Neural cell (in vitro differentiated cells): ENCODE measurements around the gene CBL. TPM values are rescaled to one million over a fixed set of nuclear protein-coding genes. Genes with fewer than 3 reads are reported as not detected.

ENCODE experiments used
- H2AFZ ChIP-seq: fragments of 200-600, 300-800 bp; sonication (generic), shearing (Covaris generic); 2 replicates; pipeline ENCODE4 v1.6.0; 2014; ENCODE audit warnings: low read depth, mild to moderate bottlenecking, antibody characterized with exemption, low read length, moderate library complexity
- H3F3A ChIP-seq: fragments of 200-600 bp; shearing (Covaris generic); 2 replicates; pipeline ENCODE4 v1.6.1; 2016; ENCODE audit warnings: mild to moderate bottlenecking, moderate library complexity, mixed read lengths, antibody characterized with exemption, low read length; ENCODE audit not compliant: insufficient read depth, poor library complexity, severe bottlenecking
- H3K27ac ChIP-seq: fragments of 200-600, 300-800 bp; sonication (generic), shearing (Covaris generic); 2 replicates; pipeline ENCODE4 v1.5.1; 2014; ENCODE audit warnings: mild to moderate bottlenecking, low read length, moderate library complexity
- H3K27me3 ChIP-seq: fragments of 300-800, 200-600 bp; sonication (generic), shearing (Covaris generic); 2 replicates; pipeline ENCODE4 v1.6.0; 2014; ENCODE audit warnings: mild to moderate bottlenecking, low read depth, low read length, moderate library complexity; ENCODE audit not compliant: insufficient read depth
- H3K36me3 ChIP-seq: fragments of 300-800, 200-600 bp; sonication (generic), shearing (Covaris generic); 2 replicates; pipeline ENCODE4 v1.5.1; 2014; ENCODE audit warnings: mild to moderate bottlenecking, antibody characterized with exemption, low read length, moderate library complexity; ENCODE audit not compliant: insufficient read depth
- H3K4me2 ChIP-seq: fragments of 300-800, 200-600 bp; sonication (generic), shearing (Covaris generic); 2 replicates; pipeline ENCODE4 v1.6.0; 2014; ENCODE audit warnings: mild to moderate bottlenecking, low read length
- H3K4me3 ChIP-seq: fragments of 300-800, 200-600 bp; sonication (generic), shearing (Covaris generic); 2 replicates; pipeline ENCODE4 v1.5.1; 2014; ENCODE audit warnings: mild to moderate bottlenecking, low read length, moderate library complexity
- H3K79me2 ChIP-seq: fragments of 200-600 bp; shearing (Covaris generic); replicated peaks from 2 replicates; pipeline ENCODE4 v1.6.0; 2014; ENCODE audit warnings: mild to moderate bottlenecking, low read length, moderate library complexity; ENCODE audit not compliant: insufficient read depth
- H3K9ac ChIP-seq: fragments of 300-800, 200-600 bp; sonication (generic), shearing (Covaris generic); 2 replicates; pipeline ENCODE4 v1.6.1; 2016; ENCODE audit warnings: mild to moderate bottlenecking, low read length, mixed read lengths
- H3K9me2 ChIP-seq: fragments of 200-600 bp; shearing (Covaris generic); 2 replicates; pipeline ENCODE4 v1.6.1; 2016; ENCODE audit warnings: mild to moderate bottlenecking, low read length, mixed read lengths; ENCODE audit not compliant: insufficient read depth
- H3K9me3 ChIP-seq: fragments of 200-600, 300-800 bp; sonication (generic), shearing (Covaris generic); 2 replicates; pipeline ENCODE4 v1.6.1; 2016; ENCODE audit warnings: mild to moderate bottlenecking, mixed run types, low read length, moderate library complexity, mixed read lengths
- H4K20me1 ChIP-seq: fragments of 200-600 bp; shearing (Covaris generic); 2 replicates; pipeline ENCODE4 v1.6.1; 2016; ENCODE audit warnings: mild to moderate bottlenecking, mixed run types; ENCODE audit not compliant: insufficient read depth
- CTCF ChIP-seq: fragments of 450-650 bp; IDR thresholded peaks from 2 replicates; pipeline ENCODE4 v1.5.1; 2014; ENCODE audit warnings: antibody characterized with exemption, mild to moderate bottlenecking, moderate library complexity; ENCODE audit not compliant: poor library complexity, severe bottlenecking
- EP300 ChIP-seq: fragments of 450-650 bp; conservative IDR thresholded peaks from 2 replicates; pipeline ENCODE4 v1.6.1; 2014; ENCODE audit warnings: antibody characterized with exemption, mild to moderate bottlenecking, moderate library complexity; ENCODE audit not compliant: poor library complexity, severe bottlenecking
- EZH2 ChIP-seq: fragments of 200-600, 300-800 bp; shearing (Covaris generic), sonication (generic); IDR thresholded peaks from 2 replicates; pipeline ENCODE4 v1.6.1; 2014; ENCODE audit warnings: antibody characterized with exemption, low read length, borderline replicate concordance, mild to moderate bottlenecking; ENCODE audit not compliant: insufficient read depth, poor library complexity, severe bottlenecking
- MXI1 ChIP-seq: fragments of 450-650 bp; conservative IDR thresholded peaks from 2 replicates; pipeline ENCODE4 v1.6.1; 2014; ENCODE audit warnings: antibody characterized with exemption, mild to moderate bottlenecking; ENCODE audit not compliant: poor library complexity, severe bottlenecking
- POLR2AphosphoS5 ChIP-seq: IDR thresholded peaks from 2 replicates; pipeline ENCODE4 v1.6.1; 2012
- RAD21 ChIP-seq: fragments of 450-650 bp; conservative IDR thresholded peaks from 2 replicates; pipeline ENCODE4 v1.6.1; 2014; ENCODE audit warnings: antibody characterized with exemption, mild to moderate bottlenecking, moderate library complexity
- REST ChIP-seq: IDR thresholded peaks from 2 replicates; pipeline ENCODE4 v1.6.1; 2012; ENCODE audit warnings: borderline replicate concordance
- SMC3 ChIP-seq: fragments of 450-650 bp; conservative IDR thresholded peaks from 2 replicates; pipeline ENCODE4 v1.6.1; 2014; ENCODE audit warnings: antibody characterized with exemption, mild to moderate bottlenecking, moderate library complexity; ENCODE audit not compliant: poor library complexity
- TAF1 ChIP-seq: IDR thresholded peaks from 2 replicates; pipeline ENCODE4 v1.6.1; 2012; ENCODE audit warnings: low read depth
- polyA plus RNA-seq: library from polyadenylated mRNA; depleted of rRNA; stranded (reverse); fragments of >200 nt; gene quantifications from 2 replicates; pipeline ENCODE4 v1.2.3, GENCODE V29; 2014

CBL gene
- polyA plus RNA-seq, 1 donor from 2014 or later = 10.5 TPM

GRCh38 chr11:119207415-119207960, 1.3 kb downstream of the CBL start:
- H3K9me3 ChIP-seq = no peaks in the 10 kb centered on the region
- peak overlapping the region; percentile 95 for H3K4me3 ChIP-seq
- H3K27me3 ChIP-seq = no peaks in the 10 kb centered on the region
- no peak overlapping the region for H3K27ac ChIP-seq
- H3K4me2 ChIP-seq = peak overlapping the region; percentile 81
- no peaks in the 10 kb centered on the region for H3K36me3 ChIP-seq
- peaks cover 43% of the 10 kb centered on the region for H3K79me2 ChIP-seq
- no peak for TF ChIP-seq TAF1
- no peaks in the 10 kb centered on the region for H3F3A ChIP-seq
- no peaks in the 10 kb centered on the region for H3K9me2 ChIP-seq
- H2AFZ ChIP-seq = no peak overlapping the region
- peak overlapping the region; percentile 92 for H3K9ac ChIP-seq
- H4K20me1 ChIP-seq = no peaks in the 10 kb centered on the region

GRCh38 chr11:119209186-119209585, 3.0 kb downstream of the CBL start:
- H3K9ac ChIP-seq = no peak overlapping the region
- no peaks in the 10 kb centered on the region for H3K27me3 ChIP-seq
- no peaks in the 10 kb centered on the region for H3F3A ChIP-seq
- no peaks in the 10 kb centered on the region for H3K36me3 ChIP-seq
- no peaks in the 10 kb centered on the region for H4K20me1 ChIP-seq
- H3K9me3 ChIP-seq = no peaks in the 10 kb centered on the region
- no peak overlapping the region for H3K4me3 ChIP-seq
- no peak for TF ChIP-seq SMC3
- peaks cover 56% of the 10 kb centered on the region for H3K79me2 ChIP-seq
- H2AFZ ChIP-seq = no peak overlapping the region
- no peaks in the 10 kb centered on the region for H3K9me2 ChIP-seq
- H3K4me2 ChIP-seq = no peak overlapping the region
- H3K27ac ChIP-seq = no peak overlapping the region

- H4K20me1 ChIP-seq = no peaks in the 10 kb centered on the region
- no peak overlapping the region for H3K4me3 ChIP-seq
- H2AFZ ChIP-seq = no peak overlapping the region
- H3K36me3 ChIP-seq = no peaks in the 10 kb centered on the region
- TF ChIP-seq TAF1 (no peak), POLR2AphosphoS5 (no peak), REST (no peak), MXI1 (no peak), EP300 (no peak), RAD21 (no peak), EZH2 (no peak), CTCF (no peak), SMC3 (no peak)
- no peaks in the 10 kb centered on the region for H3F3A ChIP-seq
- peaks cover 61% of the 10 kb centered on the region for H3K79me2 ChIP-seq
- no peaks in the 10 kb centered on the region for H3K27me3 ChIP-seq
- H3K9me3 ChIP-seq = no peaks in the 10 kb centered on the region
- no peak overlapping the region for H3K4me2 ChIP-seq
- H3K9ac ChIP-seq = no peak overlapping the region
- H3K27ac ChIP-seq = no peak overlapping the region
- no peaks in the 10 kb centered on the region for H3K9me2 ChIP-seq
These were observed 3.9 kb downstream of the CBL start for GRCh38 chr11:119210050-119210449.
